SH-SY5Y (cell line): ENCODE results near the gene KRT76.

Experiments used
- GATA2 ChIP-seq: IDR thresholded peaks from 2 replicates; pipeline ENCODE4 v1.6.1; 2011; ENCODE audit warnings: mild to moderate bottlenecking, low read depth, low read length
- GATA3 ChIP-seq: IDR thresholded peaks from 2 replicates; pipeline ENCODE4 v1.6.1; 2011; ENCODE audit warnings: low read depth, mild to moderate bottlenecking, low read length, moderate library complexity

The KRT76 gene

DNA sequence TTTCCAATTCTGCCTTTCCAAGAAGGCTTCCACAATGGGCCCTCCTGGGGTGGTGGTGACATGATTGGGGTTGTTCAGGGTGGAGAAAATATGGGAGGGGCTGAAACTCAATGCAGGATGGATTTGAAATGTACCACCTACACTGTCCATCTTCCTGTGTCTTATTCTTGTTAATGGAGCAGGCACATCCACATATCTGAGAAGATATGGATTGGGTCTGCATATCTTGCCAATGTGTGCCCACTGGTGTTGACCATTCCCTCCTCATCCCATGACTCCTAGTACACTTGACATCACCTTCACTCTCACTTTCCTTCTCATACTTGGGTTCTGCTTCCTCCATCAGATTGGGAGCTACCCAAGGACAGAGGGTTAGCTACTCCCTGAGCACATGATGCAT is 7.2 kb downstream of the KRT76 start:
- no peak for TF ChIP-seq GATA3
- no peak for TF ChIP-seq GATA2

- TF ChIP-seq GATA2 (no peak), GATA3 (no peak)
Observed at GRCh38 chr12:52769354-52769753, 7.8 kb downstream of the KRT76 start.

DNA sequence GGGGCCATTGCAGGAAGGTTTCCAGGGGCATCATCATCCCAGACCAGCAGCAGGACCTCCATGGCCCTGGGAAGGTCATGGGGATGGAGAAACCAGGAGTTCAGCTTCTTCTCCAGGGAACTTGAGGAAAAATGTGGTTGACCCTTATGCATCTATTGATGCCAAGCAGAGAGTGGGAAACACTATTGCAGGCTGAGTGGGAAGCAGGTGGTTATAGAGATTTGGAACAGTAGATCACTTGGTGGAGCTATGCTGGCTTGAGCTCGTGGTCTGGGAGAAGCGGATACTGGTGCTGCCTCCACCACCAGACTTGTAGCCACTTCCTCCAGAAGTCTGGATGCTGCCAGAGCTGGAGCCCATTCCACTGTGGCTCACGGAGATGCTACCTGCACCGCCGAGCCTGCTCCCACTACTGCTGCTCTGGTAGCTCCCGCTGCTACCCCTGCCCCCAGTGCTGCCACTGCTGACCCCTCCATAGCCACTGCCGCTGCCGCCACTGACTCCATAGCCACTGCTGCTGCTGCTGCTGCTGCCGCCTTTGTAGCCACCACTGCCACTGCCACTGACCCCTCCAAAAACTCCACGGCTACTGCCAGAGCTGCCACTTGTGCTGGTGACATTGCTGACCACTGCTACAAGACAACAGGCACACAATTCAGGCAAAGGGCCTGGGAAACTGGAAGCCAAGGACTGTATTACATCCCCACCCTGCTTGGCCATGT is 8.5 kb downstream of the KRT76 start:
- TF ChIP-seq GATA3 (no peak), GATA2 (no peak)

GRCh38 chr12:52767427-52767826 is 9.7 kb downstream of the KRT76 start:
- TF ChIP-seq GATA2 (no peak), GATA3 (no peak)

DNA sequence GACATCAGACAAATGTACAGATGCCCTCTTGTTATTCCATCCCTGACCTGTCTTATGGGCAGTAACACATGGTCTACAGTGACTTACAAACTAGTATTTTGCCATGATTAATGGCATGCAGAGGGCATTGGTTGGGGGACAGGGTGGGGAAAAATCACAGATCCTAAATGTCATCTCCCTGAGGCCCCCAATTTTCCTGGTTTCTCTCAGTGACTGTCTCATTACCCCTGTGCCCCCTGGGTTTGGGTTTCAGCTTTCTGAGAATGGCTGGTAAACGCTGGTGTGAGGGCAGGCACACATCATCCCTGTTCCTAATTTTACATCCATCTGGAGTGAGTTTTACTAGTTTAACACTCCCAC is 10.1 kb downstream of the KRT76 start:
- TF ChIP-seq GATA3 (no peak), GATA2 (no peak)

DNA sequence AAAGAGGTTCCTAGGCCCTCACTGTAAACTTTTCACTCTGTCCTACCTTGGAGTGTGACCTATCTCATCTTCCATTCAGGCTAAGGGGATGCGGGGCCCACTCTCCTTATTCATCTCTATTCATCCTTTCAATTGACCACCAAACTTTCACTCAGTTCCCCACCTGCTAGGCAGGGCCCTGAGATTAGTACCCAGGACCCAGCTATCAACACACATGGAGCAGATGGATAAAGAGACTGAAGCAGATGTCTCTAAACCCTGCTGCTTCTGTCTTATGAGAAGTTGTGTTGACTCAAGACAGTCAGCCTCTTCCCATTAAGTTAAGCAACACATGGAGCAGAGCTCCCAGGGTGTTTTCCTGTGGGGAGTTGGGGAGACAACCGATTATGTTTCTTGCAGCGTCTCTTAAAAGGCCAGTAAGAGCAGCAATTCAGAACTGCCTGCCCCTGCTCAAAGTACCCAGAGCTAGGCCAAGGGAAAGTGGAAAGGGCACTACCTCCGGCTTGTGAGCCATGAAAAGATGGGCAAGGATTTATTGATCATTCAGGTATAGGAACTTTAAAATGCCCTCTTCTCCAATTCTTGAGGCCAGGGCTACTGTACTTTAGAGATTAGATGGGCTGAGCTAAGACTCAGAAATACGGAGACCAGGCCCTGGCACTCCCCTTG is 10.7 kb downstream of the KRT76 start:
- TF ChIP-seq GATA2 (no peak), GATA3 (no peak)

DNA sequence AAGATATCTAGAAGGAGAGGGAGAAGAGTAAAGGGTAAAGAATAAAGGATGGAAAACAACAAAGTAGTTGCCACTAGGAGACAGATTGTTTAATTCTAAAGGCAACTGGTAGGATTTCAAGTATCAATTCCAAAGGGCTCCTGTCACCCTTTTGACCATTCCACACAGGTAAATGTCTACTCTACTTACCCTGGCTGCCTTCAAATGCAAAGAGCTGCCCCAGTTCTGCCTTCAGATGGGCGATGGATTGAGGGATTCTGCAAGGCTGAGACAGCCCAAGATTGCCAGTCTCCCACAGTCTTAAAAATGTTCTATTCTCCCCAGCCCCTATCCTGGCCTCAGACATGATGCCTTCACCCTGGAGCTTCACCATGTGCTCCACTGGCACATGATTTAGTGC is 11.4 kb downstream of the KRT76 start:
- TF ChIP-seq GATA2 = no peak
- TF ChIP-seq GATA3 = no peak

GRCh38 chr12:52763991-52764390 is 13.2 kb downstream of the KRT76 start:
- TF ChIP-seq GATA2 = no peak
- TF ChIP-seq GATA3 = no peak

DNA sequence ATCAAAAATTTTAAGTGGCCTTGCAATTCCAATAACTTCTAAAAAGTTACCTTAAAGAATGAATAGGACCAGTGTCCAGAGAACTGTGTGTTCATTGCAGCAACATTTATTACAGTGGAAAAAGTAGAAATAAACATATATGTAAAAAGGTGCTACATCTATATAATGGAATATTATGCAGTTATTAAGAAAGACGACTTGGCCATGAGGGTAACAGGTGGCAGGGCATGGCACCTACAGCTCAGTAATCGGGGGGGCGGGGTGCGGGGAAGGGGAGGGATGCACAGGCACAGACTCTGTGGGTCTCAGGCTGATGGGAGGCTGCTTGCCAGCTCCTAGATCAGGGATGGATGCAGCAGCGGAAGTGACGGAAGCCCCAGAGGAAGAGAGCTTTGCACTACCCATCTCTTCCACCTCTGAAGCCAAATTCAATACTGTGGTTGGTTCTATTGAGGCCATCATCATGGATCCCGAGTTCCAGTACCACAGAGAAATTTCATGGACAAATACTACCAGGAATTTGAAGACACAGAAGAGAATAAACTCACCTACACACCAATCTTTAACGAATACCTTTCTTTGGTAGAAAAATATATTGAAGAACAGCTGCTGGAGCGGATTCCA is 14.0 kb downstream of the KRT76 start:
- TF ChIP-seq GATA2 (no peak), GATA3 (no peak)

DNA sequence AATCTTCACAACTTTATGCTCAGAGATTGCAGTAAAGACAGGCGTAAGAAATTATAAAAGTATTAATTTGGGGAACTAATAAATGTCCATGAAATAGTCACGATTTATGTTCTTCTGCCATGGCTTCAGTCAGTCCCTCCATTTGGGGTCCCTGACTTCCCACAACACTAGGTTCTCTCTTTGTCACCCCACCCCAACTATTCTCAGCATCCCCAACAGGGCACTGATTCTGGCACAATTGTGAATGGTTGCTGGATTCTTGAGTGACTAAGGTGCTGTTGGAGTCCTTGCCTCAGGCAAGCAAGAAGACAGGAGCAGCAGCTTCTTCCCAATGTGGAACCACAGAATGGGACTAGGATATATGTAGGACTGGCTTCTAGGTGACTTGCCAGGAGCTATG is 15.3 kb downstream of the KRT76 start:
- no peak for TF ChIP-seq GATA2
- no peak for TF ChIP-seq GATA3

- TF ChIP-seq GATA3 (no peak), GATA2 (no peak)
Observed at GRCh38 chr12:52760623-52761022, 16.5 kb downstream of the KRT76 start.

DNA sequence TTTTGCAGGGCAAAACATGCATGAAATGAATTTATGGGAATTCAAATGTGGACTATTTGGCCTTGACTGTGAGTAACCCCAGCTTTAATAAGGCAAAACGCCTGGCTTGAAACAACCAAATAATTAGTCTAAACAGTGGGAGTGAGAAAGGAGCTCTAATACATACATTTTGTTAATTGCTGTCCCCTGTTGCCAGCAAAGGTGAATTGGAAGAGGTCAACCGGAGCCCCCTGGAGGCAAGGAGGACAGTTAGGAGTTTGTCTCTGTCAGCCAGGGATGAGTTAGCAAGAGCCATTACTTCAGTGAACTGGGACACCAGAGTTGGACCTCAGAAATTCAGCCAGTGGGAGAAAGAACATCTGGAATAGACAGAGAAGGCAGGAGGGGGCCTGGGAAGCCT is 17.4 kb downstream of the KRT76 start:
- TF ChIP-seq GATA3 (no peak), GATA2 (no peak)

DNA sequence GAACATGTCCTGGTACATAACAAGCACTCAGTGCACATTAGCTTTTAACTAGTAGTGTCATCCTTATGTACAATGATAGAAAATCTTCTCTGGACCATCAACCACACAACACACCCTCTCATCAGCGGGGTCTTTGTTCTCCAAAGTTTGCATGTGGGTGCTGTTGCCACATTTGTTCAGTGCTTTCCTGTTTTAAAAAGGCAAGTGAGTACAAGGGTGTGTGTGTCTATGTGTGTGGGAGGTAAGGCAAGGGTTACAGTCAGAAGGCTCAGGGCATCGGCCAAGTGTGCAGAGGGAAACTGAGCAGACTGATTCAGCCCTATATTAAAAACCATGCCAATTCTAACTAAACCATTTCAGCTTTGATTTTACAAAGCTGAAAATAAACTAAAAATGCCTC is 17.9 kb downstream of the KRT76 start:
- TF ChIP-seq GATA2 = no peak
- no peak for TF ChIP-seq GATA3

DNA sequence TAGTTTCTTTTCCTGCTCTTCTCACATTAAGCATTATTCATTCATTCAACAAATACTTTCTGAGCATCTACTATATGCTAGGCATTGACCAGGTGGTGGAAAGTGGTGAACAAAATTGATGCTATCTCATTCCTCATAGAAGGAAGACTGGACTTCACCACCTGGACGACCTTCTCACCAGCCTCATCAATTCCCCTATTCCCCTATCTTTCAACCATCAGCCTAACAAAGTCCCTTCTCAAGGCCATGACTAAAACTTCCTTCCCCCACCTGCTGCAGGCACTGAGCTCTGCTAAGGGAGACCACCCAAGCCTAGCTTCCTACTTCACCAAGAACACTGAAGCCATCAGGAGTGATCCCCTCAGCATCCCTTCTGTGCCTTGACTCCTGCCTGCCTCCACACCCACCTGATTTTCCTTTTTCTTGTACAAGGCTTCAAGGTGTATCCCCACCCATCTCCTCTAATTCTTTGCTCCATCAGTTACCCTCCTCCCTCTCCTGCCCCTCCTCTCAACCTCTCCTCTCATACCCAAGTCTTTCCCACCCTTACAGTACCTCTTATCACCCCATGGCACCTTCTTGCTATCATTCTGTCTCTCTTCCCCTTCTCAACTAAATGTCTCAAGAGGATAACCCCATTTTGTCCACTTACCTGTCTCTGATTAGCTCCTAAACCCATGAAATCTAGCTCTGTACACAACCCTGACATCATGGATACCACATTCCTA is 19.5 kb downstream of the KRT76 start:
- TF ChIP-seq GATA2 (no peak), GATA3 (no peak)
